GM19468 (cell line): ENCODE data around the gene SKAP1.
A peak's percentile ranks its signal among the peaks of the same experiment; 100 is the strongest.
"Not testable (repeated sequence)": the region's sequence is repeated elsewhere in the genome, so short reads cannot be mapped to it uniquely, and the experiment has no call there.

ENCODE experiments used
- ATAC-seq: cut with Tn5 transposase; IDR thresholded peaks from one replicate; pipeline ENCODE4 v1.9.1; 2021; ENCODE audit warnings: mild to moderate bottlenecking, moderate library complexity, moderate number of reproducible peaks; ENCODE audit not compliant: unreplicated experiment; ENCODE audit errors: extremely low read depth

Gene SKAP1

DNA sequence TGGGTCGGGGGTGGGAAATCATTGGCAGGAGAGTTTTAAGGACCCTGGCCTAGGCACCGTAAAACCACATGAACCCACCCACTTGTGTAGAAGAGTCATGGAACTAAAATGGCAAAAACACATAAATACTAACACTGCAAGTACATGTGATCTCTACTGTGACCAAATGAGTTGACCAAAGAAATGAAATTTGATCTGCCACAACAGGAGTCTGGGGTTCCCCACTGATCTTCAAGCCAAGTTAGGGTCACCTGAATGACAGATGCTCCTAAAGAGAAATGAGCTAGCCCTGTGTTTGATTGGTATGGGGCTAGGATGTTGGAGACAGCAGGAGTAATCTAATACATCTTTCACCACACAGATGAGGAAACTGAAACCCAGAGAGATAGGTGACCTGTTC is 21.5 kb upstream of the SKAP1 start:
- no peak for ATAC-seq

DNA sequence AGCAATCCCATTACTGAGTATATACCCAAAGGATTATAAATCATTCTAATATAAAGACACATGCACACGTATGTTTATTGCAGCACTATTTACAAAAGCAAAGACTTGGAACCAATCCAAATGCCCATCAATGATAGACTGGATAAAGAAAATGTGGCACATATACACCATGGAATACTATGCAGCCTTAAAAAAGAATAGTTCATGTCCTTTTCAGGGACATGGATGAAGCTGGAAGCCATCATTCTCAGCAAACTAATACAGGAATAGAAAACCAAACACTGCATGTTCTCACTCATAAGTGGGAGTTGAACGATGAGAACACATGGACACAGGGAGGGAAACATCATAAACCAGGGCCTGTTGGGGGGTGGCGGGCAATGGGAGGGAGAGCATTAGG is 19.3 kb upstream of the SKAP1 start:
- ATAC-seq, result not testable (repeated sequence)

DNA sequence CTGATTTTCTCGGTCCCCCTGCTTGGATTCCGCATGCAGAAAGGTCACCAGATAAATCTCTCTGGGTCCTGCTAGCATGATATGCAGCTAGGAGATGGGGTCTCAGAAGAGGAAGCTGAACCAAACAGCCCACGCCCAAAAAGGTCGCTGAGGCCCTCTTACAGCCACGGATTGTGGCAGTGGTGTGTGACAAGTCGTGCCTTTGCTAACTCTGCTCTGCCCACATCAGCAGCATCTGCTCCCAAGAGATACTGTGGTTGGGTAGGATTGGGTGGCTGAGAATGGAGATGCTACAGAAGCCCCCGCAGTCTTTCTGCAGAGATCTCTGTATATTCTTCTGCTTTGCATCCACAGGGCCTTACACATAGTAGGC is 15.2 kb upstream of the SKAP1 start:
- ATAC-seq, result no peak

DNA sequence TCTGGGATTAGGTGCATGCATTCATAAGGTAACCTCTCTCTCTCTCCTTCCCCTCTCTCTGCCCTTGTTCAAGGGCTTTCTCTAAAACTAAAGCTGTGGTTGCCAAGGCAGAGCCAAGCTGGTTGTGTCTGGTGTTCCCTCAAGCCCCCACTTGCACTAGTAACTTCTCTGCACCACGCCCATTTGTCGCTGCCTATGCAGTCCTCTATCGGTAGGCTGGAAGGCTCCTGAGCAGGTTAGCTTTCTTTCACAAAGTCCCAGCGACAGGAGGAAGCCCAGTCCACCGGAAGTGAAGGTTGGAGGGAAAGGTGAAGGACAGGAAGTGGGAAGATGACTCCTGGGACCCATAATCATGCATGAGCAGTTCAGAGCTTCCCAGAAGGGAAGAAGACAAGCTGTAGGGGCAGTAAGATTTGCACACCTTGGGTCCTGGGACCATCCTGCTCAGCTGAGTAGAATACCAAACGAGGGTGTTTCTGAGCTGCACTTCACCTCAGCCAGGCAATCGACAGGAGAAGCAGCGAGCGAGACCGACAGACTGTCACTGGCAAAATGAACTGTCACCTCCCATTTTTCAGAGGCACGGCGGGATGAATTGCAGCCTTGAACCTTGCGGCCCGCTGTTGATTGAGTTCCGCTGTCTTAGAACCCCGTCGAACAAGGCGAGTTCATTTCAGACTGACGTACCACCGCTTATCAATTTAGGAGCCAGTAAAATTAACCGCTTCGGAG is 14.7 kb upstream of the SKAP1 start:
- ATAC-seq, result no peak

DNA sequence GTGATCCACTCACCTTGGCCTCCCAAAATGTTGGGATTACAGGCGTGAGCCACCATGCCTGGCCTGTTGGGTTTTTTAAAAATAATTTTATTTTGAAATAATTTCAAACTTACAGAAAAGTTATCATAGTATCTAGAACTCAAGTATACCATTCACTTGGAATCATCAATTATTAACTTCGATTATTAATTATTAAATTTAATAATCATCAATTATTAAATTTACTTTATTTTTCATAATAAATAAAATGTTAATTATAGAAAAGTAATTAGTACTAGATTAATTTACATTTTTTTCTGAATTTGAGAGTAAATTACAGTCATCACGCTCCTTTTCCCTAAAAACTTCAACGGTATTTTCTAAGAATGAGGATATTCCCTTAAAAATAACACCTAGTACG is 13.7 kb upstream of the SKAP1 start:
- no peak for ATAC-seq

DNA sequence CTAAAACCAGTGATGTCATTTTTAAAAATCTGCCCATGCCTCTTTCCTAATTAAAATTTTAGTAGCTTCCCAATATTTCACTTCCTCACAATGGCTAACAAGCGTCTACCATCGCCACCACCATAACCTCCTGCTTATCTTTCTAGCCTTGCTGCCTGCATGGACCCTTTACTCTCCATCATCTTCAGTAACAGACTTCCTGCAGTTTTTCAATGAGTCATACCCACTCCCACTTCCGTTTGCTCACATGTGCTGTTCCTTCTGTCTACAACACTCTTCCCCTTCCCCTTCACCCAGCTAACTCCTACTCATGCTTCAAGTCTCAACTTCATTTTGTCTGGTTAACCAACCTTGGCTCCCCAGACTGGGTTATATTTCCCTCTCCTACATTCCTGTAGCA is 12.8 kb upstream of the SKAP1 start:
- ATAC-seq, result no peak

DNA sequence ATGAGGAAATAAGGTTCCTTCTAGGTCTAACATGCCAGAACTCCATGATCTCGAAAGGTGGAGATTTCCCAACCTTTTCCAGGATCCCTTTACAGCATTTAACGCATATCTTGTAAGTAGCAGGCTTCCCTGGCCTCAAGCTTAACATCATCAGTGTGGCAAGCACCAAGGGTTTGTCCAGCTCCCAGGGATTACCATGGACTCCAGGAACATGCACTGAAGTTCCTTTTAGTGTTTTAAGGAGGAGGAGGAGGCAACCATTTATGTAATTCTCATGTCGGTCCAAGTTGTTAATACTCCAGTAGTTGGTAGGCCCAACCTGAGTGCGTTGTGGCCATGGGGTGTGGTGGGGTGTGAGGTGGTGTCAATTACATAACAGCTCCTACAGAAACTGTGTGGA is 11.8 kb upstream of the SKAP1 start:
- no peak for ATAC-seq

DNA sequence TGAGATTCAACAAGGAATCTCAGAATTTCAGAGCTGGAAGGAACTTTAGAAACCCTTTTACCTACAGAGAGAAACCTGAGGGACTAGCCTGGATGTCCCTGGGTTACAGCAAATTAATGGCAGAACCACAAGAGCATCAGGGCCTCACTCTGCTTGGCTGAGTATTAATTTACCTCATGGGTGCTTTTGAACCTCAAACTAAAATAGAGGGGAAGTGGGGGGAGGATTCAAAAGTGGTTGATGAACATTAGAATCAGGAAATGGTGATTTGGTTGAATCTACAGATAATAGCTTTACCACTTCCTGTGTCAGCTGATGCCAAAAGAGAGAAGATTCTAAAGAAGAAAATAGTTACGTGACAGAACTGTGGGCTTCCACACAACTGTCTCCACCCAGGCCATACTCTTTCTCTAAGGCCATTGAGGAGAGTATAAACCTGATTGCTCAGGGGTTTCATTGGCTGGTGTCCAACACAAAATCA is 11.3 kb upstream of the SKAP1 start:
- ATAC-seq, result peak; percentile 43

DNA sequence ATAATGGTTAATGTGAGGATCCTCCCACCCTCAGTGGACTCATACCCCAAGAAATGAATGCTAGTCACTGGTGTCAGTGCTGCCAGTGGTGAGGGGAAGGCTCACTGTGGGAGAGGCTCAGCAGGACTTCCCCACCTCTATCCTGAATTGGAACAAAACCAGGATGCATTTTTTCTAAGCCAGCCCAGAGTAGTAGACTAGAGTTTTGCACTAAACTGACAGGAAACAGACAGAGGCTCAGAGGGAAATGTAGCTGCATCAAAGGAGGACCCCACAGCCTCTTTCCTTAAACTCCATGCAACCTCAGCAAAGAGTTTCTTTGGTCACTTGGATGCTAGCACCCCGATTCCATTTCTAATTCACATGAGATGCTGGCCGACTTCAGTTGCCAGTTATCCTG is 10.7 kb upstream of the SKAP1 start:
- ATAC-seq, result no peak

DNA sequence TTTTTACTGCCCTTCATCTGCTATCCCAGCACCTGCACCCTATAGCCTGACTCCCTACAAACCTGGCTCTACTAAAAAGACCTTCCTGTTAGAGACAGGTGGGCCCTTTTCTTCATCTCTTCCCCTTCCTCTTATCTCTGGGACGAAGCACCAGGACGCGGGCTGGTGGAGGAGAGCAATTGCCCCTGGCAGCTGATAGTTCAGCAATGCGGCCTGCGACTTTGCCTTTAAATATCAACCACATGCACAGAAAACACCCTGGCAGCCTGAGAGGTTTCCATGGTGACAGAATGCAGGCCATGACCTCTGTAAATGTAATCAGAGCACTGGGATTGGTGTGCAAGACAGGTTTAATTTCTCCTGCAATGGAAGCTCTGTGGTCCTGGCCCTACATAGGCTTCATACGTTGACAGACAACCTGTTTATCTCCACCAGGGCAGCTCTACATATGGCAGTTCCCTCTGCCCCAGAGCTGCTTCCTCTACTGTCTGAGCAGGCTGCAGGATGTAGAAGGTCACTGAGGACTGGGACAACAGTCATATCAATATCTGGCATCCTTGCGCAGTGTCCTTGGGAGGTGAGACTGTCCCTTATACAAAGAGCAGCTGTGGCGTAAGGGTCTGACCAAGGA is 10.0 kb upstream of the SKAP1 start:
- ATAC-seq, result no peak

DNA sequence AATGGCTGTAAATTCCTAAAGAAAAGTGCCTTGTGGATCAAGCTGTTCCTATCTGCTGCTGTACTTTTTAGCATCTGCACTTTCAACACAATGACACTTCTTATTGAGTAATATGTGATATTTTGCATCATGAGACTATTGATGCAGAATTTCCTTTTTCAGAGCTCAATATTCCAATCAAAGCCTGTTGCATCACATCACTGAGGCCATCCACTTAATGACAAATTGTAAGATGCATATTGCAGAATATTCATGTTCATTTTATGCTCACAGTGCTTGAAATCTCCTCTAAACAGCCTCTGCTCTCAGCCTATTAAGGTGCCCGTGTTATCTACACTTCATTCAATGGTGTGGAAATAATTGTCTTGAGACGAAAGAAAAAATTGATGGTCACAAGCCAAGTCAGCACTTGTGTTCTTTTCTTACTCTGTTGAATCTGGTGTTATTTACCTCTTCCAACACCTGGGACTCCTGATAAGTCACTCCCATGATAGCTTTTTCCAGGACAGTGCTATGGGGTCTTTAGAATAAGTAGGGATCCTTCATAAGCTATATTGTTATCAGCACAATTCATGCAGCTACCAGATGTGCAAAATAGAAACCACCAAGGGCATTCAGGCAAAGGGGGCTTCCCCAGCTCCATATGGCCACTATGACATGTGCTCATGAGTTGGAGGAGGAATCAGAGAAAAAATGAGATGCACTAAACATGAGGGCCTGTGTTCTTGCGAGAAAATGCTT is 9.3 kb upstream of the SKAP1 start:
- ATAC-seq, result no peak

DNA sequence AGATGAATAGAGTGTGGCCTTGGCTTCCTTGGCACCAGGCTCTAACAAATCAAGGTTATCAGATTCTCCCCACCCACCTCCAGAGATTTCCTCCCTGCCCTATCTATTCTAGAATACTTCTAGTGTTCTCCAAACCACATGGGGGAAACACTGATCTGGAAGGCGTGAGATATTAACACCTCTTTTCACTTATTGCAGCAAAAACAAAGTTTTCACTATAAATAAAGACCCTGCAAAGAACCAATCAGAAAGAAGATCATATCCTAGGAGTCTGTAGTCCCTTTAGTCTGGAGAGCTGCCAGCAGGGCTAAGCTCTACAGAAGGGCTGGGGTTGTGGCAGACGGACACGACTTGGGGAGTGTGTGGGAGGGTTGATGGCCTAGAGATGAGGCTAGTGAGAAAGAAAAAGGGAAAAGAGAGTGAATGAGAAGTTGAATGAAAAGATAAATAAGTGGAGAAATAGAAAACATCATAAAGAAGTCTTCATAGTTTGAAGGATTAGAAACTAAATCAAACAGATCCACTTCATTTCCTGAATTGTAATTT is 8.6 kb upstream of the SKAP1 start:
- no peak for ATAC-seq

DNA sequence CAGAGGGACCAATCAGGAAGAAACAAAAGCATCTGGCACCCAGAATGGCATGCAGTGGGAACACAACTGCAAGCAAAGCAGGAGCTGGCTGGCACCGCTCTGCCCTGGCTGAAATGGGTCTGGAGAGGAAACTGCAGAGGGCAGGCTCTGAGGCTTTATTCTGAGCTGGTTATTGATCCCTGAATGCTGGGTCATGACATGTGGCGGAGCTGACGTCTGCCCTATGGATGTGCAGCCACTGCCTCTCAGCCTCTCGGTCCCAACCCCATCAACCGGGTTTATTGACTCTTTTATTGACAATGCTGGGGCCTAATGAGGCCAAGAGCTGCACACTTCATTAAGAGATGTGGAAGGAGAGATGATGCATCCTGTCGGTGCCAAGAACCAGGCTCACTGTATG is 3.9 kb upstream of the SKAP1 start:
- ATAC-seq, result no peak

DNA sequence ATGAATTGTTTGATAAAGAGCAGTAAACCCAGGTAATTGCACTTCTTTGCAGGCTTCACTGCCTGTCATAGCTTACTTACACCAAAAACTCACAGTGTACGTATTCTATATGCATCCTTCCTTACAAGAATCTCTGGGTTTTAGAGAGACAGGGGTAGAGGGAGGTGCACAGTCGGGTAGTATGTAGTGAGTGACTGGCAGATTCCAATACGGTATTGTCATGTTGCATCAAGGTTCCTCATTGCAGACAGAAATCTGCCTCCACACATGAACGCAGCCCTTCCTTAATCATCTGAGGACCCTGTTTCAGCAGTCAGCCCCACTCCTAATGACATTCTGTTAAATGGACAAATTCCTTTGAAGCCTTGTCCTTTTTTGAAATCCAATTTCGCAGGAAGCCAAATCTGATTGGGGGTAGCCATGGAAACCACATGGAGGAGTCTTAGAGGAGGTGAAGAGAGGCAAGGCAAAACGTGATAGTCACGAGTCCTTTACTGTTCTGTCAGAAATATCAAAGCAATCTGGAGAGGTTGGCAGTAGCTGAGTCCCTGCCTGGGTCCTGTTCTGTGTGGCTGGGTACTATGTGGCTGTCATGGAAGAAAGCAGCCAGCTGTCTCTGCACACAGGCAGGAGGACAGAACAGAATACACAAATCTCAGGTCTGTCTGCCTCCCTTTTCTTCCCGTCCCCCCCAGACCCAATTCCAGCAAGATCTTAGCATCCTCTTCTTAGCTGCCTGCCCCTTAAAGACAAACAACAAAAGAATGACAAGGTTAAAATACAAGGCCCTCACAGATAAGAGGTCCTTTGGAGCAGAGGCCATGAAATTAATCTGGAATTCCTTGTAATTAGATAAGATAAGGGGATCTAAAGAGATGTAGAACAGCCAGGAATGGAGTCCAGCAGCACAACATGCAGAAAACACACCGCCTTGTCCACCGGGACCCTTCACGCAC is 3.1 kb upstream of the SKAP1 start:
- ATAC-seq, result no peak

DNA sequence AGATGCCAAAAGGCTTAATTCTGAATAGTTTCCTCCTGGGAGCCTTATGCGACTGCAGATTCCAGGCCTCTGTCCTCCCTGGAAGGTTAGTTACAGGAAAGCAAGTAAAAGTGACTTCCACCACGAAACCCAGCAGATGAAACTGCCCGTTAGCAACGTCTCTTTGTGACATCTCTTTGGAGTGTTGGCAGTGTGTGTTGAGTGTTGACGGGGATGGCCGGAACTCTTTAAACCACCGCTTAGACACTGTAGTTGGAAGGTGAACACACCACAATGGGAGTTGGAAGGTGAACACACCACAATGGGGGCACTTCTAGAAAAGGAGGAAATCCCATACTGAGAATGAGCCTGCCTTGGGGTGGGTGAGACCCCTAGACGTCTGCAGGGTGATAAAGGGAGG is 858 bp downstream of the SKAP1 start:
- no peak for ATAC-seq

DNA sequence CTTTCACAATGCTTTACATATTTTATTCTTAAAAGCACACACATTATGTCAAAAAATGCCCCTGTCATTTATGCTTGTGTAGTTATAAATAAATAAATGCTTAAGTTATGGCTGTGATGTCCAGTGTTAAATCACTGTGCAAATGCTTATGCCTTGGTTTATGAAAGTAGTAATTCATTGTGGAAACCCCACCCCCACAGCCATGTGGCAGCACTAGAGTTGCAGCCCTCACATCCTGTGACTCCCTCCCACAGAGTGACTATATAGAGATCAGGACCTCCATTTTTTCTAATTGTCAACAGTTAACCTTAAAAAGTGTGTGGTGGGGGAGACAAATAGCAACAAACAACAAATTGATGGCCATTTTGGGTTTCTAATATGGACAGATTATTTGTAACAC is 2.4 kb downstream of the SKAP1 start:
- ATAC-seq, result no peak

DNA sequence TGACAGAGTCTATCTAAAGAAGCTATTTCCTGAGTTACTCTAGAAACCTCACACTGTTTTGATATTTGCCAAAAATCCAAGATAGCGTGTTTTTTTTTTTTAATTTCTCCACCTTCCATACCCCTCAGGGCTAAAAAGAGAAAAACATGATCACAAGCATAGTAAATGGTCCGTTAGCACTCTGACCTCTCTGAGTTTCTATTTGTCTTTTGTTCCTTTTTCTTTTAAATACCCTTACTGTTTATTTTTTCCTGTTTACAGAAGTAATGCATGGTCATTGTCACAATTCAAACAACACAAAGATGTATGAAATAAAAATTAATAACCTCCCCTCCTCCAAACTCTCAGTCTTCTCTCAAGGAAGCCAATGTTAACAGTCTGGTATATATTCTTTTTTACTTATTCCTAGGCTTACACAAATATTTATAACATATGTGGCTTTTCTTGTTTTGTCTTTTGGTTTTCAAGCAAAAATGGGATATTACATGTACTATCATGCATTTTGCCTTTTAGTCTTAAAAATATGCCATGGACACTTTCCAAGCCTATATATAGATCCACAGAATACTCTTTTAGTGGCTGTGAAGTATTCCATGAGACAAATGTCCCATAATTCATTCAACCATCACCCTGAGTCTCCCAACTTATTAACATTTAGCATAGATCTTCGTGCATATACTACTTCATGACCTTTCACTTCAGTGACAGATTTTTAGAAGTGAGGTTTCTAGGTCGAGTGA is 3.1 kb downstream of the SKAP1 start:
- no peak for ATAC-seq

DNA sequence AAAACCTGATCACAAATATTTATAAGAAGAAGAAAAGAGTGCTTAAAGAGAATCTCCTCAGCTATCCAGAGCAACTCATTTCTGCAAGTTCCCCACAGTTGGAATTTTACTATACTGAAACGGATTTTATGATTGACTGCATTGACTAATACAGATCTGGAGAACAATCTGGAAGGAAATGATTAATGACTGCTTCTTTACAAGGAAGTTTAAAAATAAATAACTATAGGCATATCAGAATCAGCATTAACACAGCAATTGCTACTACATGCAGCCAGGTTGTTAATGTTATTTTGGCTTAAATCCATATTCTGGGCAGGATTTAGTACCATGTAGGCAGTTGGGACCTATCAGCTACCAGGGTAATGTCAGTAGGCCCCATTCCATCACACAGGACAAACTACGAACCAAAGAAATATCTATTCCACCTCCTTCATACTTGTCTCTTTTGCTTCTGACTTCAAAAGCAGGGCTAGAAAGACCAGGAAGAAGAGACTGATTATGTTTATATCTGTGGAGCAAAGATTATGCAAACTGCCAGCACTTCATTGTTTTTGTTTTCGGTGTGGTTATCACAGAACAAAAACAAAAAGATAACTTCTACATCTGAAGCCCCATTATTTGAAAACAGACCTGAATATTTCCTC is 3.9 kb downstream of the SKAP1 start:
- no peak for ATAC-seq

DNA sequence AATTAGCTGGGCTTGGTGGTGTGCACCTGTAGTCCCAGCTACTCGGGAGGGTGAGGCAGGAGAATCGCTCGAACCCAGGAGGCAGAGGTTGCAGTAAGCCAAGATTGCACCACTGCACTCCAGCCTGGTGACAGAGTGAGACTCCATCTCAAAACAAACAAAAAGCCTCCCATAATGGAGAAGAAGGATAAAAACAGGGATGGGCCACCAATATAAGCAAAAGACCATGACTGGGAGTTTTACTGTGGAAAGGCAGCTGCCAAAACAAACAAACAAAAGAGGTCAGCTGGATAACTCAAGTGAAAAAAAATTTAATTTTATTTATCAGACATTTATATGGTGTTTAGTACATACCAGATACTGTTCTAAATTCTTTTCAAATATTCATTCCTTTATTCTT is 8.0 kb downstream of the SKAP1 start:
- ATAC-seq, result not testable (repeated sequence)
